Type B pancreatic cell (in vitro differentiated cells): ENCODE results near the gene RAD51B. TPM values are rescaled to one million over a fixed set of nuclear protein-coding genes. Genes with fewer than 3 reads are reported as not detected.

ENCODE experiments used
- DNase-seq: peaks from one replicate; pipeline ENCODE4 v3.0.0; 2021; ENCODE audit warnings: mixed read lengths; ENCODE audit not compliant: unreplicated experiment; ENCODE audit errors: extremely low spot score
- H3K27ac Mint-ChIP-seq: 2 replicates; pipeline ENCODE4 v1.8.0; 2021; ENCODE audit warnings: mild to moderate bottlenecking, mixed read lengths
- H3K27me3 Mint-ChIP-seq: 2 replicates; pipeline ENCODE4 v1.8.0; 2021; ENCODE audit warnings: mixed read lengths
- H3K36me3 Mint-ChIP-seq: 2 replicates; pipeline ENCODE4 v1.8.0; 2021; ENCODE audit warnings: mixed read lengths
- H3K4me1 Mint-ChIP-seq: one replicate; pipeline ENCODE4 v1.8.0; 2021; ENCODE audit warnings: mixed read lengths; ENCODE audit not compliant: unreplicated experiment
- H3K4me3 Mint-ChIP-seq: 2 replicates; pipeline ENCODE4 v1.8.0; 2021; ENCODE audit warnings: mild to moderate bottlenecking, mixed read lengths
- H3K9me3 Mint-ChIP-seq: 2 replicates; pipeline ENCODE4 v1.8.0; 2021; ENCODE audit warnings: mixed read lengths
- total RNA-seq: library from RNA; stranded (reverse); gene quantifications from 2 replicates; pipeline ENCODE4 v1.2.1, GENCODE V29; 2021; ENCODE audit warnings: low replicate concordance
- TF ChIP-seq, protein P1 (sequence below): fragments of 200-600 bp; sonication (generic); conservative IDR thresholded peaks from 2 replicates; pipeline ENCODE4 v1.5.0; 2021; ENCODE audit warnings: antibody characterized with exemption, mild to moderate bottlenecking

RAD51B gene
- total RNA-seq, 1 donor from 2014 or later: 27.3 TPM

DNA sequence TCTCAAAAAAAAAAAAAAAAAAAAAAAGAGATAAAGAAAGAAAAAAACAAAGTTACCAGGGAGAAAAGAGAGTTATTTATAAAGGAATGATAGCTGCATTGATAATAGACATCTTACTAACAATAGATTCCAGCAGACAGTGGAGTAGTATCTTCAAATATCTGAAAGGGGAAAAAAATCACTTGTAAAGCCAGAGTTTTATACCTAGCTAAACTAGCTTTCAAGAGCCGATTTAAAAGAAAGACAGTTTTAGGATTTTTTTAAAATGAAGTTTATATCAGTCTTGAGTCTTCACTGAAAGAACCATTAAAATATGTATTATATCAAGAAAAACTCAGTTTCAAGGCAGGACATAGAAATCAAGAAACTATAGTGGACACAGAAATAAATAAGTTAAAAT is 710.9 kb downstream of the RAD51B start:
- peaks cover 34% of the 10 kb centered on the region for H3K36me3 Mint-ChIP-seq
- H3K4me1 Mint-ChIP-seq: peaks cover 26% of the 10 kb centered on the region
- H3K27me3 Mint-ChIP-seq: no peaks in the 10 kb centered on the region
- peaks cover 15% of the 10 kb centered on the region for H3K9me3 Mint-ChIP-seq
- no peak overlapping the region for H3K27ac Mint-ChIP-seq
- TF ChIP-seq, protein P1, sequence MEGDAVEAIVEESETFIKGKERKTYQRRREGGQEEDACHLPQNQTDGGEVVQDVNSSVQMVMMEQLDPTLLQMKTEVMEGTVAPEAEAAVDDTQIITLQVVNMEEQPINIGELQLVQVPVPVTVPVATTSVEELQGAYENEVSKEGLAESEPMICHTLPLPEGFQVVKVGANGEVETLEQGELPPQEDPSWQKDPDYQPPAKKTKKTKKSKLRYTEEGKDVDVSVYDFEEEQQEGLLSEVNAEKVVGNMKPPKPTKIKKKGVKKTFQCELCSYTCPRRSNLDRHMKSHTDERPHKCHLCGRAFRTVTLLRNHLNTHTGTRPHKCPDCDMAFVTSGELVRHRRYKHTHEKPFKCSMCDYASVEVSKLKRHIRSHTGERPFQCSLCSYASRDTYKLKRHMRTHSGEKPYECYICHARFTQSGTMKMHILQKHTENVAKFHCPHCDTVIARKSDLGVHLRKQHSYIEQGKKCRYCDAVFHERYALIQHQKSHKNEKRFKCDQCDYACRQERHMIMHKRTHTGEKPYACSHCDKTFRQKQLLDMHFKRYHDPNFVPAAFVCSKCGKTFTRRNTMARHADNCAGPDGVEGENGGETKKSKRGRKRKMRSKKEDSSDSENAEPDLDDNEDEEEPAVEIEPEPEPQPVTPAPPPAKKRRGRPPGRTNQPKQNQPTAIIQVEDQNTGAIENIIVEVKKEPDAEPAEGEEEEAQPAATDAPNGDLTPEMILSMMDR: no peak
- H3K4me3 Mint-ChIP-seq: no peak overlapping the region
- DNase-seq: no peak

DNA sequence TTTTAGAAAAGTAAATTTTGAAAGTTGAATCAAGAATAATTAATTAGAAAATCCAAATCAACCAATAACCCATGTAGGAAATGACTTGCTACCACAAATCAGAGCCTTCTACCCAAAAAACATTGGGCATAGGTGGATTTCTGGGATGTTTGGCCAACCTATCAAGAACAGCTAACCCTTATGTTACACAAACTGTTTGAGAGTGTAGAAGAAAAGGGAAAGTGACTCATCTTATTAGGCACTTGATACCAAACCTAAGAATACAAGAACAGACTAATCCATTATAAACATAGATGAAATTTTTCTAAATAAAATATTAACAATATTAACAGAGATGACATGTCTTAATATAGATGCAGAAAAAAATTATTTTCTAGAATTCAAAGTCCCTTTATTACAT is 712.9 kb downstream of the RAD51B start:
- Mint-ChIP-seq H3K4me3 (no peak overlapping the region), H3K27me3 (no peaks in the 10 kb centered on the region), H3K4me1 (peaks cover 19% of the 10 kb centered on the region), H3K36me3 (peaks cover 35% of the 10 kb centered on the region), H3K9me3 (peaks cover 19% of the 10 kb centered on the region), H3K27ac (no peak overlapping the region)
- TF ChIP-seq, protein P1: no peak
- no peak for DNase-seq

DNA sequence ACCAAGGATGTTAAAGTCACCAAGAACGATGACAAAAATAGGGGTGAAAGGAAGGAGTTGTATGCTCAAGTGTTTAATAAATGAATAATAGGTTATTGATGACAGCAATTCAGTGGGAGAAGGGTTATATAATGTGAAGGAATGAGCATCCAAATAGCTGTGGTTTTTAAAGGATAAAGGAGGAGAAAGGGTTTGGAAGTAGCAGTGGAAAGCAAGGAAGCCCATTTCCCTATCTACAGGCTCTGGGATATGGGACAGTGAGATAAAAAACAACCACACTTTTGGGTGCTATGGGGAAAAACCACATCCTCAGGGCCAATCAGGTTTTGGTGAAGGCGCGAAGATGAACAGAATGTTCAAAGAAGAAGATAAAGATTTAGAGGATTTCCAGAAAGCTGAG is 714.7 kb downstream of the RAD51B start:
- Mint-ChIP-seq H3K4me3 (no peak overlapping the region), H3K27me3 (no peaks in the 10 kb centered on the region), H3K27ac (no peak overlapping the region), H3K36me3 (peaks cover 31% of the 10 kb centered on the region), H3K4me1 (peaks cover 28% of the 10 kb centered on the region), H3K9me3 (peaks cover 19% of the 10 kb centered on the region)
- TF ChIP-seq, protein P1: no peak
- no peak for DNase-seq

DNA sequence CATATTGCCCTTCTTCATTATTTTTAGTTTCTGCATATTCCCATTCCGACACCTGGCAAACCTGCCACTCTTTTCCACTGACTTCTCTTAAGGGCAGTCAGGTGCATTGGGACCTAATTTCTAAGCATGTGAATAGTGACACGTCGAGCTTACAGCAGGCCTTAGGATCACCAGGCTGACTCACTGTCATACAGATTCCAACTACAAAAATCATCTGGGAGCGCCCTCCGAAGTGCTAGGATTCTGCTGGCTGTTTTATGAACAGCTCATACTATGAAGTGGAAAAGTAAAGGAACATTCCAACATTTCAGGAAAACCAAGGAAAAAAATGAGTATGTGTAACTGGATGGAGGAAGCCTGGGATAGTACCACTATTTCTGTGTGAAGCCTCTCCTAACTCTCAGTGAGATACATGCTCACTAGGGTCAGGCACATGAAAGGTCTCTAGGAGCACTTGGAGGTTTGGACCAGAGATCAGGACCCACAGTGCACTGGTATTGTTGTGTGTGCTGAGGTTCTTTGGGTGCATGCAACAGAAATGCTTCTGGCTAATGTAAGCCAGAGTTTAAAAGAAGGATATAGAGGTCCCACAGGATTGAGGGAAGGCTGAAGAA is 715.9 kb downstream of the RAD51B start:
- peaks cover 26% of the 10 kb centered on the region for H3K36me3 Mint-ChIP-seq
- no peak for DNase-seq
- H3K4me1 Mint-ChIP-seq: peaks cover 39% of the 10 kb centered on the region
- H3K27ac Mint-ChIP-seq: no peak overlapping the region
- TF ChIP-seq, protein P1: no peak
- H3K4me3 Mint-ChIP-seq: no peak overlapping the region
- no peaks in the 10 kb centered on the region for H3K27me3 Mint-ChIP-seq
- H3K9me3 Mint-ChIP-seq: peaks cover 19% of the 10 kb centered on the region

DNA sequence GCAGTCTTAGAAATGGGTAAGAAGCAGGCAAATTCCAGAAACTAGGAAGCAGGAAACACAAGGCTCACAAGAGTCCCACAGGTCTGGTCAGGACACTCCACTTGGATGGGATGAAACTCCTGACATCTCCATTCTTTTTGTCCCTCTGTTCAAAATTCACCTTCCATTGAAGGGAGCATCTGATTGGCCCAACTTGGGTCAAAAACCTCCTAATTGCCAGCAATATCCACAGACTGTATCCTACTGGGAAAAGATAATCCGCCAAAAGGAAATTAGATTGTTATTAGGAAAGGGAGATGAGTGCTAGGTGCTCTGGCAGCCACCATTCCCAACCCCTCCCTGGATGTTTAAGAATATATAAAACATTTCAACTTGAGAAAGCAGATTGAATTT is 716.4 kb downstream of the RAD51B start:
- Mint-ChIP-seq H3K4me3 (no peak overlapping the region), H3K4me1 (peaks cover 44% of the 10 kb centered on the region), H3K27ac (no peak overlapping the region), H3K36me3 (peaks cover 24% of the 10 kb centered on the region), H3K9me3 (peaks cover 19% of the 10 kb centered on the region), H3K27me3 (no peaks in the 10 kb centered on the region)
- TF ChIP-seq, protein P1: no peak
- no peak for DNase-seq
